ENCODE data around the gene ENTHD1.

DNA sequence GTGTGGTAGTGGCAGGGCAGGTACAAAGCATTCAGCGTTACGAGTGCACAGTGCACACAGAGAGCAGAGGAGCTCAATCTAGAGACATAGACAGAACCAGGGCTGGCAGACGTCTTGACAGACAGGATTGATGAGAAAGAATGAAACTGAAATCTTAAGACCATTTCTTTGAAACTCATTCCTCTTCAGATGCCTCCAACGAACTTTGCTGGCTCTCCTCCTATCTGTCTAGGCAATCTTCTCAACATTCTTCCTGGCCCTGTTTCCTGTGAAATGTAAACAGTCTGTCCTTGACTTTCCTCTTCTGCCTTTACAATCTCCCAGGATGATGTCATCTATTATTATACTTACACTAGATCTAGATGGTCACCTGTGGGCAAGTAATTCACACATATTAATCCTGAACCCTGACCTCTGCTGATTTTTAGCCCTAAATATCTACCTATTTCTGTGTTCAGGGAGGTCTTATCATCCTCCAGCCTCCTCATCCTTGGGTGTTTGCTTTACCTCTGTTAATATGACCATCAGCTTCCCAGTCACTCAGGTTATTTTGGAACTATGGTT is 119.5 kb downstream of the ENTHD1 start:
- TF ChIP-seq CTCF (IDR thresholded peaks at IDR 0.05; ENCODE audit: extremely low read depth in 1 of 2, insufficient read depth in 1 of 2, low read depth in 1 of 2, low read length in 2 of 2) (no peak), POLR2A (IDR thresholded peaks at IDR 0.05; ENCODE audit: low read depth, low read length) (no peak)
